Suprapubic skin (tissue), 3 donors: ENCODE measurements around the gene PPP2R2C.

Experiments used
- POLR2A ChIP-seq, 2 donors: fragments of 450-650 bp; IDR thresholded peaks; one replicate each; pipeline ENCODE4 v1.6.1; 2017; ENCODE audit warnings: antibody characterized with exemption in 2 of 2, mild to moderate bottlenecking in 2 of 2, moderate library complexity in 2 of 2
- TF ChIP-seq, protein P1 (sequence below), 2 donors: fragments of 200-600 bp in 1 of 2; fragments of 450-650 bp in 1 of 2; sonication (generic) in 1 of 2; IDR thresholded peaks; one replicate each; pipeline ENCODE4 v1.5.1; 2016 to 2019; ENCODE audit warnings: antibody characterized with exemption in 2 of 2, mild to moderate bottlenecking in 1 of 2, moderate library complexity in 1 of 2

GRCh38 chr4:6277139-6277802 lies 195.1 kb downstream of the PPP2R2C start:
- TF ChIP-seq, protein P1, sequence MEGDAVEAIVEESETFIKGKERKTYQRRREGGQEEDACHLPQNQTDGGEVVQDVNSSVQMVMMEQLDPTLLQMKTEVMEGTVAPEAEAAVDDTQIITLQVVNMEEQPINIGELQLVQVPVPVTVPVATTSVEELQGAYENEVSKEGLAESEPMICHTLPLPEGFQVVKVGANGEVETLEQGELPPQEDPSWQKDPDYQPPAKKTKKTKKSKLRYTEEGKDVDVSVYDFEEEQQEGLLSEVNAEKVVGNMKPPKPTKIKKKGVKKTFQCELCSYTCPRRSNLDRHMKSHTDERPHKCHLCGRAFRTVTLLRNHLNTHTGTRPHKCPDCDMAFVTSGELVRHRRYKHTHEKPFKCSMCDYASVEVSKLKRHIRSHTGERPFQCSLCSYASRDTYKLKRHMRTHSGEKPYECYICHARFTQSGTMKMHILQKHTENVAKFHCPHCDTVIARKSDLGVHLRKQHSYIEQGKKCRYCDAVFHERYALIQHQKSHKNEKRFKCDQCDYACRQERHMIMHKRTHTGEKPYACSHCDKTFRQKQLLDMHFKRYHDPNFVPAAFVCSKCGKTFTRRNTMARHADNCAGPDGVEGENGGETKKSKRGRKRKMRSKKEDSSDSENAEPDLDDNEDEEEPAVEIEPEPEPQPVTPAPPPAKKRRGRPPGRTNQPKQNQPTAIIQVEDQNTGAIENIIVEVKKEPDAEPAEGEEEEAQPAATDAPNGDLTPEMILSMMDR (IDR thresholded peaks at IDR 0.05), result no peak
- no peak for TF ChIP-seq POLR2A (IDR thresholded peaks at IDR 0.05)
